Measurements from ENCODE around the gene ACTG2.

GRCh38 chr2:73931531-73932500 lies 39.0 kb downstream of the ACTG2 start:
- TF ChIP-seq REST (IDR thresholded peaks at IDR 0.05) (no peak), JUND (IDR thresholded peaks at IDR 0.05) (no peak), CTCF (IDR thresholded peaks at IDR 0.05; ENCODE audit: low read depth, low read length, missing input control) (no peak), ZBTB33 (IDR thresholded peaks at IDR 0.05) (no peak), MAX (IDR thresholded peaks at IDR 0.05) (no peak)
